G401.6 (cell line): Measurements from ENCODE around the gene ARAF.
"Not testable (repeated sequence)": the region's sequence is repeated elsewhere in the genome, so short reads cannot be mapped to it uniquely, and the experiment has no call there.

ENCODE experiments used
- FAIRE-seq: peaks from 2 replicates; lab custom pipeline; 2012; peaks lifted over from hg19 to GRCh38; lab: Jason Lieb, UNC

The ARAF gene

DNA sequence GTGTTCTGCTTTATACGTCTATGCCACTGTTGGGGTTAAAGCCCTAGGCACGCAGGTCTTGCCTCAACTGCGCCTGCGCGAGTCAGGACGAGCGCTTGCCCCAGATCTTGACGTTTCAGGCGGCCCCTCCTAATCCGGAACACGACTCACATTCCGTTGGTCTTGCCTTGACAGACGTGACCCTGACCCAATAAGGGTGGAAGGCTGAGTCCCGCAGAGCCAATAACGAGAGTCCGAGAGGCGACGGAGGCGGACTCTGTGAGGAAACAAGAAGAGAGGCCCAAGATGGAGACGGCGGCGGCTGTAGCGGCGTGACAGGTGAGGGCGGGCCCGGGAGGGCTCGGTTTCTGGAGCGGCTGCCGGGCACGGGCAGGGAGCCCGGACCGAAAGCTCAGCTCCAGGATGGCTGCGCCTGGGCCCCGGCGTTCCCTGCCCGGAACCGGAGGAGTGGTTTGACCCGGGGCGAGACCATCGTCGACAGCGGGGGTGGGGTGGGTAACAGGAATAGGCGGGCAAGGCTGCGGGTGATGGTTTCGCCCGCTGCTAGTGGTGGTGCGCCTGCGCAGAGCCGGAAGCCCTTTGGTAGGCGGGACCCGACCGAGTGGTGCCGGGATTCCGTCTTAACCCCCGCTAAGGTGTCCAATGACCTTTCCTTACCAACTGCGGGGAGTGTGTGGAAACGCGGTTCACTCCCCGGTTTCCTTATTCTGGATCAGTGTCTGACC is at the start of gene ARAF:
ARAF (plus strand) TSS at position 272 of the 725 bp plus-strand sequence. CDS start 1,763 bp downstream, outside the sequence.
- peak; percentile 99 for FAIRE-seq

DNA sequence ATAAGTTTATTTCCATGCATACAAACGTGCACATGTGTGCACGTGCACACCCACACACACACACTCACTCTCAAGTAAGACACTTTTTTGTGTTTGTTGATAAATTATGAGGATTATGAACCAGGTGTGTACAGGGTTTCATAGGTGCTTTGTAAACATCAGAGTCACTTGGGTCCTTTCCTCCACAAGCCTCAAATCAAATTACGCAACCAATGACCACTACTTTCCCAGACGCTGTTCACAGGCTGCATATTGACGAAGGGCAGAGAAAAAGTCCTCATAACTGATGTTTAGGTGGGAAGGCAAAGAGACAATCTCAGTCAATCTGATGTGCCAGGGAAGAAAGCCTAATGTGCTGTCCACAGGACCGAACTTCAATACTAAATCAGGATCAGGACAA is 48.6 kb upstream of the ARAF start:
- not testable (repeated sequence) for FAIRE-seq

DNA sequence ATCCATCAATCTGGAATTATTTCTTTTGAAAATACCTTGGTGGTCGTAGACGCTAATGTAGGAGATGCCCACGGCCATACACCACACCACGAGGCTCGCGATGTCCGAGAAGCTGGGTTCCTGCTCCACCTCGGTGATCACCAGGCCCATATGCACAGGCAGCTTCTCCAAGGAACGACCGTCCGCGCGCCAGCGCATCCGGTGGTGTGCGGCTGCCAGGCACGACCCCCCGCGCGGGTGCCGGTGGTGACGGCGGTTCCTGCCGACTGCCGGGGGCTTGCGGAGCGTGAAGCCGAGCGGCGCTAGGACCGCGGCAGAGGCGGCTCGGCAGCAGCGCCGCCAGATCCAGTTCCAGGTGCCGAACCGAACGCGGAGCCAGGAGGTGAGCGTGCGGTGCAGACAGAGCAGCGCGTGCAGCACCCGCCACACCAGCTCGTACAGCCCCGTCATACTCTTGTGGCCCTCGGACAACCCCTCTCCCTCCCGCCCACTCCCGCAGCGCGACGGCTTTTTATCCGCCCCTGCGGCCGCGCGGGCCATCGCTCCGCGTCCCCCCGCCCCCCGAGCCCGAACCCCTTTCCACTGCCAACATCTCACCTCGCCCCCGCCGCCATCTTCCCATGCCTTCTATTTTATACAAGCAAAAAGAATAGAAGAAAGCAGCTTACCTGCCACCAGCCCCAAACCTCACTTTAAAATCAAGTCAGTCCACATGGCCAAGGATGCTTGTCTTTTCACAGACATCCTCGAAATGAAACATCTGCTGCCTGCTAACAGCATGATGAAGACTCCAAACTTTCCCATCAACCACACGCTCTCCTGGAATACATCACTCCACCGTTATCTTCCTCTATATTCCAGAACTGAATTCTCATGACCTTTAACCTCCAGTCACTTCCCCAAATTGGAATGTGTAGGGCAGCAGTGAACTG is 47.7 kb upstream of the ARAF start:
- not testable (repeated sequence) for FAIRE-seq

DNA sequence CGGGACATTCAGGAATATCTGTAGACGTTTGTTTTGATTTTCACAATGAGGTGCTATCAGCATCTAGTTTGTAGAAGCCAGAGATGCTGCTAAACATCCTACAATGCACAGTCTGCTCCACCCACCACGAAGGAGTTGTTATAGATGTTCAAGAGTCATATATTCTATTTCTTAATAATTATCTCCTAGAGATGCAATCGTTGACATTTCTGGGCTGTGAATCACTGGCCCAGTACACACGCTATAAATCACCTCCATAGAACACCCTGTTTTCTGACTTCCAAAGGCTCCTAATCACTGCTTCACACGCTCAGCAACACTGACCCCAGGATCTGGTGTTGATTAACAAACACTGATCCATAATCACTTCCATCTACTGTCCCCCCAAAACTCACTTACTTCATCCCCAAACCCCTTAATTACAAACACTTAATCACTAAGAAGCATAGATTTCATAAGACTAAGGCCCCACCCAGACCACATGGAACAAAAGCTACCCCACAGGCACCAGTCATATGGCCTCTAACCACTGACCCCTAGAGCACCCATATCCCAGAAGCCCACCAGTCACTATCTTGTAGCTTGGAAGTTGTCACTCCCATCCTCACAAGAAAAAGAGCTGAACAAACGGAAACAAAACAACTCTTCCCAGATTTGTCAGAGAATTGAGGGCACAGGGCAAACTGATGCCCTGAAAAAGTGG is 46.3 kb upstream of the ARAF start:
- no peak for FAIRE-seq

DNA sequence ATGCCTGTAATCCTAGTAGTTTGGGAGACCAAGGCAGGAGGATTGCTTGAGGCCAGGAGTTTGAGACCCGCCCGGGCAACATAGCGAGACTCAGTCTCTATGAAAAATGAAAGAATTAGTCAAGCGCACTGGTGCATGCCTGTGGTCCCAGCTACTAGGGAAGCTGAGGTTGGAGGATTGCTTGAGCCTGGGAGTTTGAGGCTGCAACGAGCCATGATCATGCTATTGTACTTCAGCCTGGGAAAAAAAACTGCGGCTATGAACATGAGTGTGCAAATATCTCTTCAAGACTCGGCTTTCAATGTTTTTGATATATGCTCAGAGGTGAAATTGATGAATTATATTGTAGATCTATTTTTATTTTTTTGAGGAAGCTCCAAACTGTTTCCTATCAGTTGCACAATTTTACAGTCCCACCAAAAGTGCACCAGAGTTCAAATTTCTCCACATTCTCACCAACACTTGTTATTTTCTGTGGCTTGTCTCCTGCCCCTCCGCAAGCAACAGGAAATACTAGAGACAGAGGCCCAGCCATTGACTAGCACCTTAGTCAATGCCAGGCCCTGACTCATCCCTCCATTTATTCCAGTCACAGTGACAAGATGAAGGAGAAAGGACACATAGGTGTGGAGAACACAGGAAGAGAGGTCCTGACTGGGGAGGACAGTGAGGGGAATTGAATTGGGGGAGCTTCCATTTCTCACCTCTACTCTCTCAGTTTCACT is 44.9 kb upstream of the ARAF start:
- FAIRE-seq, result no peak

DNA sequence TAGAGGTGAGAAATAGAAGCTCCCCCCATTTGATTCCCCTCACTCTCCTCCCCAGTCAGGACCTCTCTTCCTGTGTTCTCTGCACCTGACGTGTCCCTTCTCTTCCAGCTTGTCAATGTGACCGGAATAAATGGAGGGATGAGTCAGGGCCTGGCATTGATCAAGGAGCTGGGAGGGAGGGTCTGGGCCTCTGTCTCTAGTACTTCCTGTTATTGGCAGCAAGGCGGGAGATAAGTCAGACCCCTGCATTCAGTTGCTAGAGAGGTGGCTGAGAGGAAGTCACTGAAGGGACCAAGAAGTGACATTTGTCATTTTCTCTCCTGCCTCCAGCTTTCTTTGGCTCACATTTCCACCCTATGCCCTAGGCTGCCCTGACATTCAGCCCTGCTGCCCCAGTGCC is 42.9 kb upstream of the ARAF start:
- FAIRE-seq, result no peak

DNA sequence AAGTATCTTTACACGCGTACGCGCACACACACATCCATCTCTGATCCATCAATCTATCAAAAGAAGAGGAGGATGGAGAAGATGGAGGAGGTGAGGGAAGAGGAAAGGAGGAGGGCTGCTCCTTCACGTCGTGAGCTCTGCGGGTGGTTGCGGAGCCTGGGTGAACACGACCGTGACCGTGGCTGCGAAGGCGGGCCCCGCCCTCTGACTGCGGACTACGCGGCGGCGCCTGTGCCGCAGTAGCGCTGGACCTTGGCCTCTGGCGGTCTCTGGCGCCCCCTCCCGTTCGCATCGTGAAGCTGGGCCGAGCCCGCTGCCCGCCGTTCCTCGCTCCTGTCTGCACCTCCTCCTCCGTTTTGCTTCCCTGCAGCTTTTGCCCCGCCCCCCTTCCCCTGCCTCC is 37.7 kb upstream of the ARAF start:
- FAIRE-seq, result no peak

DNA sequence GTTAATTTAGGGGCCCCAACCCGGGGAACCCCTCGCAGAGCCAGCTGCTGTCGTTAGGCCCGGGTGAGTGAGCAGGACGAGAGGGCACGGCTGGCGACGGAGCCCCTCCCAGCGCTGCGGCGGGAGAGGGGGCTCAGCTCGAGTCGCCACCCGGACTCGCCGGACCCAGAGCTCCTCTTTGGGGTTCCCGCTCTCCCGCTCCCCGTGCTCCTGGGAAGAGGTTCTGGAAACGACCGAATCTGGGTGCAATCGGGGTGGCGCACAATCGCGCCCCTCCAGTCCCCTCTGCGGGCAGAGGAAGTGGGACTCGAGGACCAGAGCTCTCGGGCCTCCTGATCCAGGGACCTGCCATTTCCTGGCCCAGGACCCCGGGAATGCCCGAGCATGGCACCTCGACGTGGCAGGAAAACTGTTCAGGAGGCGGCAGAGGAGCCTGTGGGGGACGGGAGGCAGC is 37.3 kb upstream of the ARAF start:
- FAIRE-seq, result no peak

DNA sequence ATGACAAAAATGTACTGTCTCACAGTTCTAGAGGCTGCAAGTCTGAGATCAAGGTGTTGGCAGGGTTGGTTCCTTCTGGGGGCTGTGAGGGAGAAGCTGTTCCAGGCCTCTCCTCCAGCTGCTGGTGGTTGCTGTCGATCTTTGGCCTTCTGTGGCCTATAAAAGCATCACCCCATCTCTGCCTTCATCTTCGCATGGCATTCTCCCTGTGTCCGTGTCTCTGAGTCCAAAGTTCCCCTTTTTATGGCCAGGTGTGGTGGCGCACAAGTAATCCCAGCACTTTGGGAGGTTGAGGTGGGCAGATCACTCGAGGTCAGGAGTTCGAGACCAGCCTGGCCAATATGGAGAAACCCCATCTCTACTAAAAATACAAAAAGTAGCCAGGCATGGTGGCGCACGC is 31.5 kb upstream of the ARAF start:
- no peak for FAIRE-seq

DNA sequence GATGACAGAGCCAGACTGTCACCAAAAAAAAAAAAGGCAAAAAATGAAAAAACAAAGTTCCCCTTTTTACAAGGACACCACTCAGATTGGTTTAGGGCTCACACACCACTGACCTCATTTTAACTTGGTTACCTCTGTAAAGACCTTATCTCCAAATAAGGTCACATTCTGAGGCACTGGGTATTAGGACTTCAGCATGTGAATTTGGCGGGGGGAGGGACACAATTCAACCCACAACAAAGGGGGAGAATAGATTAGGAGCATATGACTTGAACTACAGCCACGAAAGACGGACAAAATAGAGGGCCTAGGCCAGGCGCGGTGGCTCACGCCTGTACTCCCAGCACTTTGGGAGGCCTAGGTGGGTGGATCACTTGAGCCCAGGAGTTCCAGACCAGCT is 31.0 kb upstream of the ARAF start:
- no peak for FAIRE-seq

DNA sequence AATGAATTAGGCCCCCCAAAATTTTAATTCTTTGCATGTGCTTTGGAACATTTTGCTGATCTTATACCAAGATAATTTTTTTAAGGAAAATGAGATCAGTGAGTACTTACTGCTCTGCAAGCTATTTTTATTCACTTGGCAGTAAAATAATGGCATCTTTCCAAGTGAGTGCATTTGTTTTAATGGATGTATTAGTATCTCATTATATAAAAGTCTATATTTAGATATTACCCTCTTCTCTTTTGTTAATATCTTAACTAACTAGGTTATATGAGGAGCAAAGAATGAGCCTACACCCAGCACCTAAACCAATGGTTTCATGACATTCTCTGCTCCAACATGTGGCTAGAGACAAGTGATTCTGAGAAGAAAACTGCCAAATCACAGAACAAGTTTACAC is 21.1 kb upstream of the ARAF start:
- no peak for FAIRE-seq

DNA sequence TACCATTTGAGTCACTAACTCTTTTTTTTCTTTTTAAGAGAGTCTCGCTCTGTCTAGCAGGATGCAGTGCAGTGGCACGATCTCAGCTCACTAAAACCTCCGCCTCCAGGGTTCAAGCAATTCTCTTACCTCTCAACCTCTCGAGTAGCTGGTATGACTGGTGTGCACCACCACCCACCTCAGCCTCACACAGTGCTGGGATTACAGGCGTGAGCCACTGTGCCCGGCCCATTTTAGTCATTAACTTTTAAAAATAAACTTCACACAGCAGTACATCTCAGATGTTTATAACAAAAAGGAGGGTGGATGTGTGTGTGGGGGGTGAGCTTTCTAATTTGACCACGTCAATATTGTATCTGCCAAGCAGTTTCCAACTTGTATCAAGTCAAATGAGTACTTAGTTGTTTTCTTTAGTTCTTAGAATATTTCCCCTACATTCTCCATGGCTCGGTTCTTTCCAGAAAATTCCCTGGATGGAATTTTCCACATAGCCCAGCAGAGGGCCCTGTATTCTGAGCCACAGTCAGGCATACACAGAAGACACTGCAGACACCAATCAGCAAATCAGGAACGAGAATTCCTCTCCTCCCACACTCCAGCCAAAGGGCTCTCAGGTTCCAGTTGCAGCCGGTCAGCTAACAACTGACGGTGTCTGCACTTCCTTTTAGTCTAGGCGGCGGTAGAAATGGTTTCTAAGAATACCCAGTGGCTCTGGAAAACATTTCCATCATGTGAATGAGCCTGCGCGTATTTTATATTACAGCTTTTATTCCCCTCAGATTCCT is 20.1 kb upstream of the ARAF start:
- peak; percentile 98 for FAIRE-seq

DNA sequence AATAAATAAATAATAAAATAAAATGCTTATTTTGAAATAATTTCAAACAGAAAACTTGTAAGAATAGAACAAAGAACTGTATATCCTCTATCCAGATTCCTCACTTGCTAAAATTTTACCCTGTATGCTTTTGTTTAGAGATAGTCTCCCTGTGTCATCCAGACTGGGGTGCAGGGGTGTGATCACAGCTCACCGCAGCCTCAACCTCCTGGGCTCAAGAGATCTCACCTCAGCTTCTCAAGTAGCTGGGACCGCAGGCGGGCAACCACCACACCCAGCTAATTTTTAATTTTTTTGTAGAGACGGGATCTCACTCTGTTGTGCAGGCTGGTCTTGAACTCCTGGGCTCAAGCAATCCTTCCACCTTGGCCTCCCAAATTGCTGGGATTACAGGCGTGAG is 17.5 kb upstream of the ARAF start:
- FAIRE-seq, result no peak

DNA sequence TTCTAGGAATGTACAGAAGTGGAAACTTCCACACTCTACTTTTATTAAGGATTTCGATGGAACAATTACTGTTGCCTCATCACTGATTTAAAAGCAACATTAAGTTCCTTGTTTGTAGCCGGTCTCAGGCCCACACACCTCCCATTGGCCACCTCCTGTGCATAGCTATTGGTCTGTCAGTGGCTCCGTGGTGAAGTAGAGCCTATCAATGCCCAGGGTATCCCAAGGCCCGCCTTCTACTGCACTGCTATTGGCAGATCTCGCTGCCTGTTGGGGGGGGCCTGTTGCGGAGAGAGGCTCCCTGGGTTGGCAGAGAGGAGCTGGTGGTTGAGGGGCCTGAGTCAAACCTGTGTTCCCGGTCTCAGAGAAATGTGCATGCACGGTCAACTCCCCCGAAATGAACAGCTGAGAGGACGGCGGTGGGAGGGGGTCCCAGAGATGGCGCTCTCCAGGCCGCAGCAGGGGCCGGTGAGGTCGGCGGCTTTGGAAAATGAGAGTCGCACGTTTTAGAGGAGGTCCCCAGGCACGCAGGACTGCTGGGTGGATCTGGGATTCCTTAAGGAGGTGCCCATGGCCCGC is 4.9 kb upstream of the ARAF start:
- peak; percentile 99 for FAIRE-seq

DNA sequence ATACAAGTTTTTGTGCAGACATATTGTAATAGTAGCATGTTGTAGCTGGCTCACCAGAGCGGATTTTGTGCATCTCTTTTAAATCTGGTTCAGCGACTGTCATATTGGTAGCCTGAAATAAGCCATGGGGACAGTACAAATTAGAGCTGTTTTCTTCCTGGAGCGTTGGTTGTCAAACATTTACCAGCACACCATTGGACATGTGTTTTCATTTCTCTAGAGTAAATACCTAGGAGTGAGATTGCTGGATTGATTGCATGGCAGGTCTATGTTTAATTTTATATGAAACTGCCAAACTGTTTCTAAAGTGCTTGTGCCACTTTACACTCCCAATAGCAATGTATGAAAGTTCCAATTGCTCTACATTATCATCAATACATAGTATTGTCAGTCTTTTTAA is 2.6 kb upstream of the ARAF start:
- FAIRE-seq, result no peak

DNA sequence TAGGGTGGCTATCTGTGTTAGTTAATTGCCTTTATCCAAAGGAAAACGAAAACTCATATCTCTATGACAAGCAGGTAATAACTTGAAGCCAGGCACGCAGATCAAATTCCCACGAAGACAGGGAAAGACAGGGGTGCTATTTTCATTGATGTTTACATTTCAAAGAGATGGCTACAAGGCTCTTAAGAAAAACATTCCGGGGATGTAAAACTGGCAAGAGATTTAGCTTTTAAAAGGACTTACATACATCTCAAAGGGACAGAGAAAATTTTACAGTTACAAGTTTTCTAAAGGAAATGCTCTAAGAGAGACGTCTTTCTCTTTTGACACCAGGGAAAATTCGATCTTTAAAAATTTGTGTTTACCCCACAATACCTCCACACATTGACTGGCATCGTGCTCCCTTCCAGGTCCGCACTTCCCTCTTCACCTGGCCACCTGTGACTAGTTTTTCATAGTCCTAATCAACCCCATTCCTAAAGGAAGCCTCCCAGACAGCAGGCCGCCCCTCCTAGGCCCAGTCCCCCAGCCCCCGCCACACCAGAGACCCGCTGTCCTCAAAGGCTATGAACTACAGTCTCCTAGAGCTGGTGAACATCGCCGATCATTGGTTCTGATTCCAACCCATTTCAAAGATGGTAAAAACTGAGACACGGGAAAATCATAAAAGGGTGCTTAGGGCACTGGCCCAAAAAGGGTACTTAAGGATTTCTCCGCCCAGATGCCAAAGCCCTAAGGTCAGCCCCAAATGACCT is 649 bp upstream of the ARAF start:
- no peak for FAIRE-seq

DNA sequence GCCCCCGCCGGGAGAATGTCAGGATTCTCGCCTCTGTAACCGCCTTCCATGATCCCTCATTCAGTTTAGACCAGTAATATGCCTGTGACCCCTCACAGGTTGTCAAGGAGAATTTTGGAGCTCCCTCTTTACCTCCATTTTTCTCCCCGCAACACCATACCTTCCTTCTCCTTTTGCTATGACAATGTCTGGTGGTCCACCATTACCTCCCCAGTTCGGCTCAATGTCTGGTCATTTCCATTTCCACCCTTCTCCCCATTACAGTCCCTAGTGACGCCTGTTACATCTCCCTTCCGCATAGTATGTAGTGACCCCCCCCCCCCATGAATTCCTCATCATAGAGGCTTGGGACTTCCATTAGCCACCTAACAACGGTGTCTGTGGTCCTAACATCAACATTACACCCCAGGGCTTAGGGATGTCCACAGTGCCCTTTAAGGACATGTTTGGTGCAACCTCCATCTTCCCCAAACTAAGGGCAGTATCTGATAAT is 700 bp downstream of the ARAF start:
- no peak for FAIRE-seq

DNA sequence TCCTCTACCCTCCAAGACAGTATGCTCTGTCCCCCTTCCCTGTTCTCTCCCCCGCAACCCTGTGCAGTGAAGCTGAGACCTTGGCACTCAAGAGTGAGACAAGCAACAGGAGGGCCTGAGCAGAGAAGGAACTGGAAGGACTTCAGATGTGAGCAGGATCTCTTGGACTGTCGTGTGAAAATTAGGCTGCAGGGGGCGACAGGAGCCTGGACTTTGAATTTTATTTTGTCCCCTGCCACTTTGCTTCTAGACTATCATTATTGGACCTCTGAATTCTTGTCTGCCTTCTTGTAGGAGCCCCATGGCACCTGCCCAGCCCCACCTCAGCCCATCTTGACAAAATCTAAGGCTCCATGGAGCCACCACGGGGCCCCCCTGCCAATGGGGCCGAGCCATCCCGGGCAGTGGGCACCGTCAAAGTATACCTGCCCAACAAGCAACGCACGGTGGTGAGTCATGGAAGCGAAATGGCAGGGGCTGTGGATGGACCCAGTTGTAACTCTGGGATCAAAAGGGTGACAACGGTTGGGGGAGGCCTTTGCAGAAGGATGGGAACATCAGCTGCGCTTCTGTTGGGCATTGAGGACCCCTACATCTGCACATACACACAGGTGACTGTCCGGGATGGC is 1.7 kb downstream of the ARAF start:
- no peak for FAIRE-seq

DNA sequence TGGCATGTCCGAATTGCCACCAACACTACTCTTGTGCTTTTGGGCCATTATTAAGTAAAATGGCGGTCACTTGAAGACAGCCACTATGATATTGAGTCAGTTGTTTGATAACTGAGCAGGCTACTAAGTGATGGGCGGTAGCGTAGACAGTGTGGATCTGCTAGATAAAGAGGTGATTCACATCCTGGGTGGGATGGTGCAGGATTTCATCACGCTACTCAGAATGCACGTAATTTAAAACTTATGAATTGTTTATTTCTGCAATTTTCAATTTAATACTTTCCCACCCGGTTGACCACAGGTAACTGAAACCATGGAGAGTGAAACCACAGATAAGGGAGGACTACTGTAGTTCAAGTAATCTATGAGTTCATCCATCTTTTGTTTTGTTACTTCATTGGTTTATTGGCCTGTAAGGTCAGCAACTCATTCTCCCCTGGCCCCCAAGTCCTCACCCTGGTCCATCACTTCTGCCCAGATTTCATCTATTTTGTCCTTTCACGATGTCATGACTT is 2.9 kb downstream of the ARAF start:
- no peak for FAIRE-seq
